Kasumi-1 (cell line): ENCODE data around the gene ST3GAL5.
"Not testable (repeated sequence)": the region's sequence is repeated elsewhere in the genome, so short reads cannot be mapped to it uniquely, and the experiment has no call there.

ENCODE experiments used
- DNase-seq, 2 experiments: peaks; one replicate each; lab custom pipeline; 2025; lab: John Stamatoyannopoulos, UW

Gene ST3GAL5

GRCh38 chr2:85917887-85918795, 29.4 kb upstream of the ST3GAL5 start:
- no peak for DNase-seq

- no peak for DNase-seq
Observed at GRCh38 chr2:85915606-85916303, 27.0 kb upstream of the ST3GAL5 start.

GRCh38 chr2:85914922-85915321, 26.1 kb upstream of the ST3GAL5 start:
- no peak for DNase-seq

- no peak for DNase-seq
Observed at GRCh38 chr2:85913884-85914881, 25.4 kb upstream of the ST3GAL5 start.

- DNase-seq = no peak
Observed at GRCh38 chr2:85911814-85912692, 23.3 kb upstream of the ST3GAL5 start.

GRCh38 chr2:85911097-85911496, 22.3 kb upstream of the ST3GAL5 start:
- no peak for DNase-seq

- DNase-seq = no peak
Observed at GRCh38 chr2:85909005-85909404, 20.2 kb upstream of the ST3GAL5 start.

GRCh38 chr2:85908506-85908905, 19.7 kb upstream of the ST3GAL5 start:
- DNase-seq = no peak

- no peak for DNase-seq
Observed at GRCh38 chr2:85907671-85908157, 18.9 kb upstream of the ST3GAL5 start.

- no peak for DNase-seq
Observed at GRCh38 chr2:85906748-85907147, 18.0 kb upstream of the ST3GAL5 start.

GRCh38 chr2:85905891-85906290, 17.1 kb upstream of the ST3GAL5 start:
- DNase-seq = no peak

- no peak for DNase-seq
Observed at GRCh38 chr2:85905187-85905666, 16.4 kb upstream of the ST3GAL5 start.

GRCh38 chr2:85903849-85904248, 15.1 kb upstream of the ST3GAL5 start:
- DNase-seq = no peak

- DNase-seq = no peak
Observed at GRCh38 chr2:85902496-85902895, 13.7 kb upstream of the ST3GAL5 start.

GRCh38 chr2:85901155-85901554, 12.4 kb upstream of the ST3GAL5 start:
- DNase-seq = no peak

GRCh38 chr2:85900366-85900765, 11.6 kb upstream of the ST3GAL5 start:
- no peak for DNase-seq

- no peak for DNase-seq
Observed at GRCh38 chr2:85899849-85900248, 11.1 kb upstream of the ST3GAL5 start.

- no peak for DNase-seq
Observed at GRCh38 chr2:85899284-85899683, 10.5 kb upstream of the ST3GAL5 start.

- no peak for DNase-seq
Observed at GRCh38 chr2:85898881-85899280, 10.1 kb upstream of the ST3GAL5 start.

- not testable (repeated sequence) for DNase-seq
Observed at GRCh38 chr2:85894554-85895278, 5.9 kb upstream of the ST3GAL5 start.
